Karpas-422 (cell line): ENCODE data around the gene OCEL1. TPM values are rescaled to one million over a fixed set of nuclear protein-coding genes. Genes with fewer than 3 reads are reported as not detected.

Experiments
- DNase-seq: peaks from one replicate; pipeline ENCODE4 v3.0.0-alpha.2; 2015
- H2AFZ ChIP-seq: fragments of 200-600 bp; sonication (generic); 2 replicates; pipeline ENCODE4 v1.6.1; 2014; ENCODE audit warnings: antibody characterized with exemption, low read length, mixed read lengths
- H3K27ac ChIP-seq: fragments of 200-600 bp; sonication (generic); 2 replicates; pipeline ENCODE4 v1.5.1; 2014; ENCODE audit warnings: mild to moderate bottlenecking, low read length, moderate library complexity
- H3K27me3 ChIP-seq: fragments of 200-600 bp; sonication (generic); 2 replicates; pipeline ENCODE4 v1.6.1; 2014; ENCODE audit warnings: low read length, mixed read lengths
- H3K36me3 ChIP-seq: fragments of 200-600 bp; sonication (generic); 2 replicates; pipeline ENCODE4 v1.6.1; 2014; ENCODE audit warnings: low read length, mixed read lengths; ENCODE audit not compliant: insufficient read depth
- H3K4me1 ChIP-seq: fragments of 200-600 bp; sonication (generic); 2 replicates; pipeline ENCODE4 v1.6.1; 2014; ENCODE audit warnings: mild to moderate bottlenecking, low read length, mixed read lengths
- H3K4me2 ChIP-seq: fragments of 200-600 bp; sonication (generic); 2 replicates; pipeline ENCODE4 v1.6.1; 2014; ENCODE audit warnings: low read length, low read depth, mild to moderate bottlenecking; ENCODE audit not compliant: poor library complexity, severe bottlenecking
- H3K4me3 ChIP-seq: fragments of 200-600 bp; sonication (generic); 2 replicates; pipeline ENCODE4 v1.5.1; 2014; ENCODE audit warnings: mild to moderate bottlenecking, antibody characterized with exemption, low read length, mixed read lengths
- H3K79me2 ChIP-seq: fragments of 200-600 bp; sonication (generic); 2 replicates; pipeline ENCODE4 v1.6.1; 2014; ENCODE audit warnings: mild to moderate bottlenecking, low read length, mixed read lengths
- H3K9ac ChIP-seq: fragments of 200-600 bp; sonication (generic); 2 replicates; pipeline ENCODE4 v1.6.0; 2014; ENCODE audit warnings: low read length
- H3K9me2 ChIP-seq: fragments of 200-600 bp; sonication (generic), shearing (Covaris generic); replicated peaks from 2 replicates; pipeline ENCODE4 v1.6.0; 2014; ENCODE audit warnings: mild to moderate bottlenecking, low read length, moderate library complexity; ENCODE audit not compliant: insufficient read depth
- H3K9me3 ChIP-seq: fragments of 300-700, 200-600 bp; sonication (generic); 2 replicates; pipeline ENCODE4 v1.6.1; 2014; ENCODE audit warnings: low read length, mixed read lengths
- H4K20me1 ChIP-seq: fragments of 200-600 bp; sonication (generic); 2 replicates; pipeline ENCODE4 v1.6.1; 2014; ENCODE audit warnings: mild to moderate bottlenecking, antibody characterized with exemption, low read length, low read depth; ENCODE audit not compliant: insufficient read depth
- total RNA-seq: library from RNA; depleted of rRNA; stranded (reverse); fragments of >200 nt; shearing (Covaris generic); gene quantifications from 2 replicates; pipeline ENCODE4 v1.2.3, GENCODE V29; 2014; ENCODE audit warnings: low replicate concordance

Gene OCEL1
- total RNA-seq, 1 experiment from 2014 or later = 13.0 TPM

DNA sequence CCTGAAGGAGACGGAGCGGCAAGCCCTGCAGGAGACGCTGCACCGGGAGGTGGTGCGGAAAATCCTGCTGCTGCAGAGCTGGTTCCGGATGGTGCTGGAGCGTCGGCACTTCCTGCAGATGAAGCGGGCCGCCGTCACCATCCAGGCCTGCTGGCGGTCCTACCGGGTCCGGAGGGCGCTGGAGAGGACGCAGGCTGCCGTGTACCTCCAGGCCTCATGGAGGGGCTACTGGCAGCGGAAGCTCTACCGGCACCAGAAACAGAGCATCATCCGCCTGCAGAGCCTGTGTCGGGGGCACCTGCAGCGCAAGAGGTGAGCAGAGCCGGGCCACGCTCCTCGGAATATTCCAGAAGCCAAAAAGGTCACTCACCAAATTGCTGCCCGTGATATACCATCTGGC is 33.3 kb upstream of the OCEL1 start:
- no peak overlapping the region for H3K4me3 ChIP-seq
- H3K9ac ChIP-seq = no peak overlapping the region
- no peaks in the 10 kb centered on the region for H3K27me3 ChIP-seq
- no peak for DNase-seq
- no peaks in the 10 kb centered on the region for H3K9me2 ChIP-seq
- no peak overlapping the region for H2AFZ ChIP-seq
- no peaks in the 10 kb centered on the region for H3K79me2 ChIP-seq
- H3K36me3 ChIP-seq = peaks cover 17% of the 10 kb centered on the region
- no peaks in the 10 kb centered on the region for H3K9me3 ChIP-seq
- no peaks in the 10 kb centered on the region for H4K20me1 ChIP-seq
- no peak overlapping the region for H3K27ac ChIP-seq
- peaks cover 8% of the 10 kb centered on the region for H3K4me1 ChIP-seq
- H3K4me2 ChIP-seq = no peak overlapping the region

DNA sequence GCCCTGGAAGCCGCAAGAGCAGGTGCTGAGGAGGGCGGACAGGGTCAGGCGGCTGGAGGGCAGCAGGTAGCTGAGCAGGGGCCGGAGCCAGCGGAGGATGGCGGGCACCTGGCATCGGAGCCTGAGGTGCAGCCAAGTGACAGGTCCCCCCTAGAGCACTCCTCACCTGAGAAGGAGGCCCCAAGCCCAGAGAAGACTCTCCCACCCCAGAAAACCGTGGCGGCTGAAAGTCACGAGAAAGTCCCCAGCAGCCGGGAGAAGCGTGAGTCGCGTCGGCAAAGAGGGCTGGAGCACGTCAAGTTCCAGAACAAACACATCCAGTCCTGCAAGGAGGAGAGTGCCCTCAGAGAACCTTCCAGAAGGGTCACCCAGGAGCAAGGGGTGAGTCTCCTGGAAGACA is 31.4 kb upstream of the OCEL1 start:
- Histone ChIP-seq H3K4me3 (no peak overlapping the region), H3K9me2 (no peaks in the 10 kb centered on the region), H3K4me1 (peaks cover 8% of the 10 kb centered on the region), H3K36me3 (peaks cover 20% of the 10 kb centered on the region), H2AFZ (no peak overlapping the region), H3K9me3 (no peaks in the 10 kb centered on the region), H3K4me2 (no peak overlapping the region), H3K27ac (no peak overlapping the region), H3K79me2 (no peaks in the 10 kb centered on the region), H3K27me3 (no peaks in the 10 kb centered on the region), H3K9ac (no peak overlapping the region), H4K20me1 (no peaks in the 10 kb centered on the region)
- no peak for DNase-seq

DNA sequence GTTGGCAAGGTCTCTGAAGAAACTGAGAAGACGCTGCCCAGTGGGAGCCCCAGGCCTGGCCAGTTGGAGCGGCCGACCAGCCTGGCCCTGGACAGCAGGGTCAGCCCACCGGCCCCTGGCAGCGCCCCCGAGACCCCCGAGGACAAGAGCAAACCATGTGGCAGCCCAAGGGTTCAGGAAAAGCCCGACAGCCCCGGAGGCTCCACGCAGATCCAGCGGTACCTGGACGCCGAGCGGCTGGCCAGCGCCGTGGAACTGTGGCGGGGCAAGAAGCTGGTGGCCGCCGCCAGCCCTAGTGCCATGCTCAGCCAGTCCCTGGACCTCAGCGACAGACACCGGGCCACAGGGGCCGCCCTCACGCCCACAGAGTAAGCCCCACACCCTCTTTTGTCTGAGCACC is 30.9 kb upstream of the OCEL1 start:
- Histone ChIP-seq H3K4me1 (peaks cover 11% of the 10 kb centered on the region), H3K4me3 (no peak overlapping the region), H2AFZ (no peak overlapping the region), H3K9ac (no peak overlapping the region), H3K9me3 (no peaks in the 10 kb centered on the region), H4K20me1 (no peaks in the 10 kb centered on the region), H3K4me2 (no peak overlapping the region), H3K9me2 (no peaks in the 10 kb centered on the region), H3K36me3 (peaks cover 22% of the 10 kb centered on the region), H3K27ac (no peak overlapping the region), H3K27me3 (no peaks in the 10 kb centered on the region), H3K79me2 (no peaks in the 10 kb centered on the region)
- no peak for DNase-seq

DNA sequence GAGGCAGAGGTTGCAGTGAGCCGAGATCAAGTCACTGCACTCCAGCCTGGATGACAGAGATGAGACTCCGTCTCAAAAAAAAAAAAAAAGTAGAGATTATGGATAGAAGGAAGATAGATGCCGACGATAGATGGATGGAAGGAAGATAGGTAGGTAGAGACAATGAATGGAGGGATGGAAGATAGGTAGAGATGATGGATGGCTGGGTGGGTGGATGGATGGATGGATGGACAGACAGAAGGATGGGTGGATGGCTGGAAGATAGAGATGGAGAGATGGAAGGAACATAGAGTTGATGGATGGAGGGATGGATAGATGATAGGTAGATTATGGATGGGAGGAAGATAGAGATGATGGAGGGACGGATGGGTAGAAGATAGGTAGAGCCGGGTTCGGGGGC is 29.4 kb upstream of the OCEL1 start:
- H3K9ac ChIP-seq = no peak overlapping the region
- H2AFZ ChIP-seq = no peak overlapping the region
- H4K20me1 ChIP-seq = no peaks in the 10 kb centered on the region
- no peak overlapping the region for H3K27ac ChIP-seq
- H3K27me3 ChIP-seq = no peaks in the 10 kb centered on the region
- no peak overlapping the region for H3K4me2 ChIP-seq
- no peak overlapping the region for H3K4me3 ChIP-seq
- no peaks in the 10 kb centered on the region for H3K9me2 ChIP-seq
- no peaks in the 10 kb centered on the region for H3K79me2 ChIP-seq
- no peak for DNase-seq
- no peaks in the 10 kb centered on the region for H3K9me3 ChIP-seq
- peaks cover 5% of the 10 kb centered on the region for H3K4me1 ChIP-seq
- H3K36me3 ChIP-seq = peaks cover 20% of the 10 kb centered on the region

DNA sequence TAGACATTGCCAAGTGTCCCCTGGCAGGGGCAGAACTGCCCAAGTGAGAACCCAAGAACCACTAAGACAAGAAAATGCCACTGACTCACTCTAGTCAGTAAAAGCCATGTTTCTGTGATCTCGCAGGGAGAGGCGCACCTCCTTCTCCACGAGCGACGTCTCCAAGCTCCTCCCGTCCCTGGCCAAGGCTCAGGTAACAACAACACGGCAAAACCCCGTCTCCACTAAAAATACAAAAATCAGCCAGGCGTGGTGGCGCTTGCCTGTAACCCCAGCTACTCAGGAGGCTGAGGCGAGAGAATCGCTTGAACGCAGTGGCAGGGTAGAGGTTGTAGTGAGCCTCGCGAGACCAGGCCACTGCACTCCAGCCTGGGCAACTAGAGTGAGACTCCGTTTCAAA is 28.4 kb upstream of the OCEL1 start:
- Histone ChIP-seq H3K9me2 (no peaks in the 10 kb centered on the region), H3K79me2 (no peaks in the 10 kb centered on the region)

DNA sequence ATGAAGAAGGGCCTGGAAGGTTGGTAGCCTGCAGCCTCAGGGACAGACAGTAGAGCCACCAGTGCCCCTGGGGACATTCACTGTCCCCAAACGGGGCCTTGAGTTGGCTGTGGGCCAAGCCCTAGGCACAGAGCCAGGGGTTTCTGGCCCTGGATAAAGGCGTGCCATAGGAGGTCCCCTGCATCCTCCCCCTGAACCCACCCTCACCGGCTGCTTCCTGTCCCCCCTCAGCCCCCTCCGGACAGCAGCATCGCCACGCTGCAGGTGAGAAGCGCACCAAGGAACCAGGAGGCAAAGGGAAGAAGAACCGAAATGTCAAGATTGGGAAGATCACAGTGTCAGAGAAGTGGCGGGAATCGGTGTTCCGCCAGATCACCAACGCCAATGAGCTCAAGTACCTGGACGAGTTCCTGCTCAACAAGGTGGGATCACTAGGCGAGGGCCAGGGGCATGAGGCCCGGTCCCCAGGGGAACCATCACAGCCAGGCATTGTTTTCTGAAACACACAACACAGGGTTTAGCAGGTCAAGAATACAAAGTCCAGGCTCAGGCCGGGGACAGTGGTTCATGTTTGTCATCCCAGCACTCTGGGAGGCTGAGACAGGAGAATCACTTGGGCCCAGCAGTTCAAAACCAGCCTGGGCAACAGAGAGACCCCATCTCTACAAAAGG is 25.5 kb upstream of the OCEL1 start:
- H3K36me3 ChIP-seq = peaks cover 36% of the 10 kb centered on the region
- H3K9ac ChIP-seq = no peak overlapping the region
- H3K4me3 ChIP-seq = no peak overlapping the region
- H3K4me1 ChIP-seq = peaks cover 4% of the 10 kb centered on the region
- no peaks in the 10 kb centered on the region for H3K27me3 ChIP-seq
- H2AFZ ChIP-seq = no peak overlapping the region
- no peaks in the 10 kb centered on the region for H3K79me2 ChIP-seq
- no peaks in the 10 kb centered on the region for H3K9me3 ChIP-seq
- no peaks in the 10 kb centered on the region for H4K20me1 ChIP-seq
- no peak overlapping the region for H3K4me2 ChIP-seq
- H3K27ac ChIP-seq = no peak overlapping the region
- H3K9me2 ChIP-seq = no peaks in the 10 kb centered on the region
- no peak for DNase-seq

More for the DNA sequence above, 28.4 kb upstream of the OCEL1 start:
- H3K4me1 ChIP-seq = peaks cover 4% of the 10 kb centered on the region
- no peaks in the 10 kb centered on the region for H3K9me3 ChIP-seq
- no peaks in the 10 kb centered on the region for H3K27me3 ChIP-seq
- no peak overlapping the region for H3K9ac ChIP-seq
- H3K36me3 ChIP-seq = peaks cover 28% of the 10 kb centered on the region
- H2AFZ ChIP-seq = no peak overlapping the region
- no peaks in the 10 kb centered on the region for H4K20me1 ChIP-seq
- no peak overlapping the region for H3K4me2 ChIP-seq
- no peak overlapping the region for H3K27ac ChIP-seq
- no peak overlapping the region for H3K4me3 ChIP-seq
- no peak for DNase-seq

DNA sequence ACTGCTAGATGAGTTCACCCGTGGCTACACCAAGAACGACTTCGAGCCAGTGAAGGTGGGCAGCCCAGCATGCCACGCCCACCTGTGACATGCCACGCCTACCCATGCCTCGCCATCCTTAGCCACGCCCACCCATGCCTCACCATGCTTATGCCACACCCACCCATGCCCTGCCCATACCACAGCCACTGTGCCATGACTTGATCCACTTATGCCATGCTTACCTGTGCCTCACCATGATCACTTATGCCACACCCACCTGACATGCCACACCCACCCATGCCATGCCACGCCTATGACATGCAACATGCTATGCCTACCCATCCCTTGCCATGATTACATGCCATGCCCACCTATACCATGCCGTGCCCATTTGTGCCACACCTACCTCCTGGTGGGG is 23.8 kb upstream of the OCEL1 start:
- no peaks in the 10 kb centered on the region for H3K79me2 ChIP-seq
- H3K27ac ChIP-seq = no peak overlapping the region
- no peak overlapping the region for H2AFZ ChIP-seq
- DNase-seq = peak; percentile 80
- no peaks in the 10 kb centered on the region for H4K20me1 ChIP-seq
- H3K36me3 ChIP-seq = peaks cover 36% of the 10 kb centered on the region
- H3K27me3 ChIP-seq = no peaks in the 10 kb centered on the region
- H3K9ac ChIP-seq = no peak overlapping the region
- no peaks in the 10 kb centered on the region for H3K9me3 ChIP-seq
- H3K4me3 ChIP-seq = no peak overlapping the region
- no peak overlapping the region for H3K4me2 ChIP-seq
- H3K9me2 ChIP-seq = no peaks in the 10 kb centered on the region
- peaks cover 4% of the 10 kb centered on the region for H3K4me1 ChIP-seq

DNA sequence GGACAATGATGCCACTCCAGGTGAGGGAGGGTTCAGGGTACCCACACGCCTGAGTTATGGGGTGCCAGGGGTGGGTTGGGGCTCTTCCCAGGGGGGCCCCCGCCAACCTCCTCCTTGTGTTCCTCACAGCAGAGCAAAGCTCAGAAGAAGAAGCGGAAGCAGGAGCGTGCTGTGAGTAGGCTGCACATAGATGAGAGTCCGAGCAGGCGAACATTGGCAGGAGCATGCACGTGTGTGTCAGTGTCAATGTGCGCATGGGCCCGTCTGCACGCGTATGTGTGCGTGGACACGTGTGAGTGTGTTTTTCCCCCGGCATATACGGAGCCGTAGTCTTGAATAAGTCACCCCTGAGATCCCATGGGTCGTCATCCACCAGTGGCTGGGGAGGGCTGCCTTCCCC is 23.3 kb upstream of the OCEL1 start:
- H3K9ac ChIP-seq = no peak overlapping the region
- no peak overlapping the region for H2AFZ ChIP-seq
- no peaks in the 10 kb centered on the region for H3K27me3 ChIP-seq
- H3K9me3 ChIP-seq = no peaks in the 10 kb centered on the region
- no peaks in the 10 kb centered on the region for H4K20me1 ChIP-seq
- H3K27ac ChIP-seq = no peak overlapping the region
- H3K79me2 ChIP-seq = no peaks in the 10 kb centered on the region
- H3K36me3 ChIP-seq = peaks cover 36% of the 10 kb centered on the region
- H3K4me3 ChIP-seq = no peak overlapping the region
- H3K9me2 ChIP-seq = no peaks in the 10 kb centered on the region
- peaks cover 4% of the 10 kb centered on the region for H3K4me1 ChIP-seq
- no peak overlapping the region for H3K4me2 ChIP-seq
- no peak for DNase-seq
